Stimulated activated naive CD8-positive, alpha-beta T cell treated with anti-CD3 and anti-CD28 coated beads, Interleukin-15, amount 100 ng/mL, for 72 hours (primary cell): Measurements from ENCODE around the gene SDK2.

ENCODE experiments used
- ATAC-seq: fragments of 150-1000 bp; cut with Tn5 transposase; 2 replicates; pipeline ENCODE4 v1.10.0; 2021; ENCODE audit warnings: mild to moderate bottlenecking, moderate library complexity
- DNase-seq, 2 donors: peaks; one replicate each; pipeline ENCODE4 v3.0.0; 2021 to 2022
- H3K27ac Mint-ChIP-seq, 2 donors: one replicate each; pipeline ENCODE4 v1.8.0; 2022; ENCODE audit warnings: mild to moderate bottlenecking in 2 of 2, mixed read lengths in 2 of 2, moderate library complexity in 2 of 2
- H3K27me3 Mint-ChIP-seq: one replicate; pipeline ENCODE4 v1.8.0; 2022; ENCODE audit warnings: mixed read lengths
- H3K4me1 Mint-ChIP-seq: one replicate; pipeline ENCODE4 v1.8.0; 2022; ENCODE audit warnings: mild to moderate bottlenecking, mixed read lengths
- H3K4me3 Mint-ChIP-seq, 2 donors: one replicate each; pipeline ENCODE4 v1.8.0; 2022; ENCODE audit warnings: mild to moderate bottlenecking in 2 of 2, mixed read lengths in 2 of 2, moderate library complexity in 1 of 2
- H3K9me3 Mint-ChIP-seq, 2 donors: one replicate each; pipeline ENCODE4 v1.8.0; 2022; ENCODE audit warnings: mixed read lengths in 2 of 2

SDK2 gene

GRCh38 chr17:73660366-73660765, 16.1 kb upstream of the SDK2 start:
- no peaks in the 10 kb centered on the region for H3K4me1 Mint-ChIP-seq
- no peaks in the 10 kb centered on the region for H3K9me3 Mint-ChIP-seq
- DNase-seq = no peak
- ATAC-seq = no peak
- H3K27me3 Mint-ChIP-seq = no peaks in the 10 kb centered on the region
- no peak overlapping the region for H3K4me3 Mint-ChIP-seq
- no peak overlapping the region for H3K27ac Mint-ChIP-seq

GRCh38 chr17:73658821-73659515, 14.7 kb upstream of the SDK2 start:
- ATAC-seq = no peak
- no peak overlapping the region for H3K4me3 Mint-ChIP-seq
- peaks cover 9 to 14% of the 10 kb centered on the region in 2 donors for H3K9me3 Mint-ChIP-seq
- no peak for DNase-seq
- no peak overlapping the region for H3K27ac Mint-ChIP-seq
- no peaks in the 10 kb centered on the region for H3K4me1 Mint-ChIP-seq
- no peaks in the 10 kb centered on the region for H3K27me3 Mint-ChIP-seq

GRCh38 chr17:73657473-73658116, 13.3 kb upstream of the SDK2 start:
- peaks cover 7% of the 10 kb centered on the region for H3K4me1 Mint-ChIP-seq
- no peaks in the 10 kb centered on the region for H3K27me3 Mint-ChIP-seq
- ATAC-seq = no peak
- H3K9me3 Mint-ChIP-seq = peaks cover 17 to 25% of the 10 kb centered on the region in 2 donors
- peak overlapping the region in 1 of 2 donors; percentile 67 for H3K27ac Mint-ChIP-seq
- DNase-seq = no peak
- H3K4me3 Mint-ChIP-seq = no peak overlapping the region

- Mint-ChIP-seq H3K4me3 (no peak overlapping the region), H3K27me3 (no peaks in the 10 kb centered on the region), H3K4me1 (peaks cover 13% of the 10 kb centered on the region), H3K27ac (no peak overlapping the region), H3K9me3 (peaks cover 17 to 25% of the 10 kb centered on the region in 2 donors)
- DNase-seq = no peak
- no peak for ATAC-seq
These were observed 10.0 kb upstream of the SDK2 start for GRCh38 chr17:73654241-73654640.

- H3K4me1 Mint-ChIP-seq = peaks cover 13% of the 10 kb centered on the region
- DNase-seq (no peak), ATAC-seq (no peak)
- H3K27ac Mint-ChIP-seq = no peak overlapping the region
- peaks cover 17 to 25% of the 10 kb centered on the region in 2 donors for H3K9me3 Mint-ChIP-seq
- H3K4me3 Mint-ChIP-seq = no peak overlapping the region
- H3K27me3 Mint-ChIP-seq = no peaks in the 10 kb centered on the region
These were observed 9.6 kb upstream of the SDK2 start for GRCh38 chr17:73653810-73654209.

- ATAC-seq (no peak), DNase-seq (no peak)
- no peak overlapping the region for H3K4me3 Mint-ChIP-seq
- H3K4me1 Mint-ChIP-seq = peaks cover 13% of the 10 kb centered on the region
- H3K9me3 Mint-ChIP-seq = peaks cover 17 to 25% of the 10 kb centered on the region in 2 donors
- peaks cover 5% of the 10 kb centered on the region for H3K27me3 Mint-ChIP-seq
- H3K27ac Mint-ChIP-seq = no peak overlapping the region
These were observed 8.7 kb upstream of the SDK2 start for GRCh38 chr17:73652886-73653480.

GRCh38 chr17:73650617-73651200, 6.5 kb upstream of the SDK2 start:
- Mint-ChIP-seq H3K4me3 (no peak overlapping the region), H3K4me1 (peaks cover 13% of the 10 kb centered on the region), H3K27me3 (peaks cover 27% of the 10 kb centered on the region), H3K27ac (peak overlapping the region in 1 of 2 donors; percentile 68), H3K9me3 (peaks cover 17 to 25% of the 10 kb centered on the region in 2 donors)
- DNase-seq (no peak), ATAC-seq (no peak)

- peak; percentile 74 for ATAC-seq
- Mint-ChIP-seq H3K4me1 (peaks cover 13% of the 10 kb centered on the region), H3K27me3 (peaks cover 32% of the 10 kb centered on the region)
These were observed 5.9 kb upstream of the SDK2 start for GRCh38 chr17:73650140-73650539.

GRCh38 chr17:73648974-73649373, 4.7 kb upstream of the SDK2 start:
- H3K9me3 Mint-ChIP-seq = peaks cover 8 to 11% of the 10 kb centered on the region in 2 donors
- ATAC-seq (no peak), DNase-seq (no peak)
- peaks cover 16% of the 10 kb centered on the region for H3K4me1 Mint-ChIP-seq
- no peak overlapping the region for H3K4me3 Mint-ChIP-seq
- no peak overlapping the region for H3K27ac Mint-ChIP-seq
- H3K27me3 Mint-ChIP-seq = peaks cover 37% of the 10 kb centered on the region

More at GRCh38 chr17:73650140-73650539, 5.9 kb upstream of the SDK2 start:
- Mint-ChIP-seq H3K9me3 (peaks cover 17 to 23% of the 10 kb centered on the region in 2 donors), H3K27ac (no peak overlapping the region), H3K4me3 (no peak overlapping the region)
- DNase-seq = no peak

GRCh38 chr17:73648543-73648820, 4.2 kb upstream of the SDK2 start:
- DNase-seq = no peak
- H3K4me1 Mint-ChIP-seq = peaks cover 20% of the 10 kb centered on the region
- peaks cover 42% of the 10 kb centered on the region for H3K27me3 Mint-ChIP-seq
- ATAC-seq = no peak
- no peak overlapping the region for H3K27ac Mint-ChIP-seq
- H3K4me3 Mint-ChIP-seq = no peak overlapping the region
- peaks cover 5 to 6% of the 10 kb centered on the region in 2 donors for H3K9me3 Mint-ChIP-seq

- H3K9me3 Mint-ChIP-seq = peaks cover 0 to 1% of the 10 kb centered on the region in 2 donors
- no peak overlapping the region for H3K27ac Mint-ChIP-seq
- H3K4me3 Mint-ChIP-seq = no peak overlapping the region
- peaks cover 20% of the 10 kb centered on the region for H3K4me1 Mint-ChIP-seq
- DNase-seq (no peak), ATAC-seq (no peak)
- H3K27me3 Mint-ChIP-seq = peaks cover 47% of the 10 kb centered on the region
These were observed 3.7 kb upstream of the SDK2 start for GRCh38 chr17:73647772-73648542.

GRCh38 chr17:73647301-73647695, 3.1 kb upstream of the SDK2 start:
- H3K27me3 Mint-ChIP-seq = peaks cover 51% of the 10 kb centered on the region
- peaks cover 24% of the 10 kb centered on the region for H3K4me1 Mint-ChIP-seq
- H3K4me3 Mint-ChIP-seq = no peak overlapping the region
- no peak overlapping the region for H3K27ac Mint-ChIP-seq
- no peak for ATAC-seq
- H3K9me3 Mint-ChIP-seq = no peaks in the 10 kb centered on the region
- no peak for DNase-seq

GRCh38 chr17:73646409-73647300, 2.4 kb upstream of the SDK2 start:
- peaks cover 29% of the 10 kb centered on the region for H3K4me1 Mint-ChIP-seq
- H3K4me3 Mint-ChIP-seq = peak overlapping the region; percentile 5 to 35
- no peak overlapping the region for H3K27ac Mint-ChIP-seq
- H3K27me3 Mint-ChIP-seq = peaks cover 56% of the 10 kb centered on the region
- no peak for ATAC-seq
- no peaks in the 10 kb centered on the region for H3K9me3 Mint-ChIP-seq
- DNase-seq = no peak

GRCh38 chr17:73645050-73645871, 1.0 kb upstream of the SDK2 start:
- peak; percentile 62 for ATAC-seq
- Mint-ChIP-seq H3K27ac (no peak overlapping the region), H3K27me3 (peaks cover 68% of the 10 kb centered on the region), H3K4me3 (peak overlapping the region; percentile 62 to 68), H3K9me3 (no peaks in the 10 kb centered on the region), H3K4me1 (peaks cover 31% of the 10 kb centered on the region)
- peak; percentile 44 to 45 for DNase-seq
